Adrenal gland (tissue), 5 donors: ENCODE results near the gene UBA7.
"Not testable (repeated sequence)": the region's sequence is repeated elsewhere in the genome, so short reads cannot be mapped to it uniquely, and the experiment has no call there.

Experiments used
- CTCF ChIP-seq, 6 experiments: fragments of 450-650 bp in 4 of 6; fragments of 200-600 bp in 2 of 6; sonication (generic) in 1 of 6; IDR thresholded peaks; 1 replicate in 5 of 6; 2 replicates in 1 of 6; pipeline versions ENCODE4 v1.5.1 to v1.8.0; 2016 to 2021; ENCODE audit warnings: antibody characterized with exemption in 6 of 6, mild to moderate bottlenecking in 2 of 6, moderate library complexity in 1 of 6
- POLR2A ChIP-seq, 2 donors: fragments of 450-650 bp; IDR thresholded peaks; one replicate each; pipeline ENCODE4 v1.6.1; 2017; ENCODE audit warnings: antibody characterized with exemption in 2 of 2, mild to moderate bottlenecking in 2 of 2, moderate library complexity in 1 of 2
- donor health status: DM: no; HTN: no; CAD: no.

- not testable (repeated sequence) for TF ChIP-seq CTCF, POLR2A (IDR thresholded peaks at IDR 0.05)
Observed at GRCh38 chr3:49823131-49823530, 9.4 kb upstream of the UBA7 start.
